ENCODE measurements around the gene RALB.

- no peak for TF ChIP-seq POLR2AphosphoS5 (IDR thresholded peaks at IDR 0.05)
- TF ChIP-seq, protein P1, sequence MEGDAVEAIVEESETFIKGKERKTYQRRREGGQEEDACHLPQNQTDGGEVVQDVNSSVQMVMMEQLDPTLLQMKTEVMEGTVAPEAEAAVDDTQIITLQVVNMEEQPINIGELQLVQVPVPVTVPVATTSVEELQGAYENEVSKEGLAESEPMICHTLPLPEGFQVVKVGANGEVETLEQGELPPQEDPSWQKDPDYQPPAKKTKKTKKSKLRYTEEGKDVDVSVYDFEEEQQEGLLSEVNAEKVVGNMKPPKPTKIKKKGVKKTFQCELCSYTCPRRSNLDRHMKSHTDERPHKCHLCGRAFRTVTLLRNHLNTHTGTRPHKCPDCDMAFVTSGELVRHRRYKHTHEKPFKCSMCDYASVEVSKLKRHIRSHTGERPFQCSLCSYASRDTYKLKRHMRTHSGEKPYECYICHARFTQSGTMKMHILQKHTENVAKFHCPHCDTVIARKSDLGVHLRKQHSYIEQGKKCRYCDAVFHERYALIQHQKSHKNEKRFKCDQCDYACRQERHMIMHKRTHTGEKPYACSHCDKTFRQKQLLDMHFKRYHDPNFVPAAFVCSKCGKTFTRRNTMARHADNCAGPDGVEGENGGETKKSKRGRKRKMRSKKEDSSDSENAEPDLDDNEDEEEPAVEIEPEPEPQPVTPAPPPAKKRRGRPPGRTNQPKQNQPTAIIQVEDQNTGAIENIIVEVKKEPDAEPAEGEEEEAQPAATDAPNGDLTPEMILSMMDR (IDR thresholded peaks at IDR 0.05): no peak
These were observed 47.7 kb downstream of the RALB start for GRCh38 chr2:120300385-120300784.
